ENCODE data around the gene LRMDA.
"Not testable (repeated sequence)": the region's sequence is repeated elsewhere in the genome, so short reads cannot be mapped to it uniquely, and the experiment has no call there.

The LRMDA gene

DNA sequence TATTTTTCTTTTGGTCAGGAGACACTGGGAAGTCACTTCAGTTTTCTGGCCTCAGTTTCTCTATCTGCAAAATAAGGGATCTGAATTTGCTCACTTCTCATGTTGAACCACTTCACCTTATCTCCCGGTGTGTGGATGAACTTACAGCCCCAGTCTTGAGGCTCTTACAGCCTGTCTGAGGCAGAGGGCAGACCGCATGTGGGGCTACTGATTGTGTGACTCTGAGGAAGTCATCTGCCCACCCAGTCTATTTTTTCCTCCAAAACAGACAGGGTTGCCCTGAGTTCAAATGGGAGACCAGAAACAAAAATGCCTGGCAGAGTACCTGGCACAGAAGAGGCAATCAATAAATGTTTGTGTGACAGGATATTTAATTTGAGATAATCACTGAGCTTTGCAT, 78.3 kb downstream of the LRMDA start:
- no peak for DNase-seq (ENCODE audit: low read depth)
- no peak overlapping the region for H3K4me3 ChIP-seq (ENCODE audit: low read depth, low read length)
- TF ChIP-seq, protein P1, sequence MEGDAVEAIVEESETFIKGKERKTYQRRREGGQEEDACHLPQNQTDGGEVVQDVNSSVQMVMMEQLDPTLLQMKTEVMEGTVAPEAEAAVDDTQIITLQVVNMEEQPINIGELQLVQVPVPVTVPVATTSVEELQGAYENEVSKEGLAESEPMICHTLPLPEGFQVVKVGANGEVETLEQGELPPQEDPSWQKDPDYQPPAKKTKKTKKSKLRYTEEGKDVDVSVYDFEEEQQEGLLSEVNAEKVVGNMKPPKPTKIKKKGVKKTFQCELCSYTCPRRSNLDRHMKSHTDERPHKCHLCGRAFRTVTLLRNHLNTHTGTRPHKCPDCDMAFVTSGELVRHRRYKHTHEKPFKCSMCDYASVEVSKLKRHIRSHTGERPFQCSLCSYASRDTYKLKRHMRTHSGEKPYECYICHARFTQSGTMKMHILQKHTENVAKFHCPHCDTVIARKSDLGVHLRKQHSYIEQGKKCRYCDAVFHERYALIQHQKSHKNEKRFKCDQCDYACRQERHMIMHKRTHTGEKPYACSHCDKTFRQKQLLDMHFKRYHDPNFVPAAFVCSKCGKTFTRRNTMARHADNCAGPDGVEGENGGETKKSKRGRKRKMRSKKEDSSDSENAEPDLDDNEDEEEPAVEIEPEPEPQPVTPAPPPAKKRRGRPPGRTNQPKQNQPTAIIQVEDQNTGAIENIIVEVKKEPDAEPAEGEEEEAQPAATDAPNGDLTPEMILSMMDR (conservative IDR thresholded peaks at IDR 0.05; ENCODE audit: low read depth, low read length) = no peak

DNA sequence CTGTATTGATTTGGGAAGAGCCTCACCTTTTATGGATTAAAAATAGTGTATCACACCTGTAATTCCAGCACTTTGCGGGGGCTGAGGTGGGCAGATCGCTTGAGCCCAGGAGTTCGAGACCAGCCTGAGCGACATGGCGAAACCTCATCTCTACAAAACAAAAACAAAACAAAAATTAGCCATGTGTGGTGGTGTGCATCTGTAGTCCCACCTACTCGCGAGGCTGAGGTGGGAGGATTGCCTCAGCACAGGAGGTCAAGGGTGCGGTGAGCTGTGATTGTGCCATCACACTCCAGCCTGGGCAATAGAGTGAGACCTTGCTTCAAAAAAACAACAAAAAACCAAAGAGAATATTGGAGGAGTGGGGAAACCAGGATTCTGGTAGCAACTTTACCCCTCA, 79.6 kb downstream of the LRMDA start:
- H3K4me3 ChIP-seq (ENCODE audit: low read depth, low read length) = no peak overlapping the region
- DNase-seq (ENCODE audit: low read depth) = no peak
- TF ChIP-seq, protein P1 (conservative IDR thresholded peaks at IDR 0.05; ENCODE audit: low read depth, low read length) = no peak

DNA sequence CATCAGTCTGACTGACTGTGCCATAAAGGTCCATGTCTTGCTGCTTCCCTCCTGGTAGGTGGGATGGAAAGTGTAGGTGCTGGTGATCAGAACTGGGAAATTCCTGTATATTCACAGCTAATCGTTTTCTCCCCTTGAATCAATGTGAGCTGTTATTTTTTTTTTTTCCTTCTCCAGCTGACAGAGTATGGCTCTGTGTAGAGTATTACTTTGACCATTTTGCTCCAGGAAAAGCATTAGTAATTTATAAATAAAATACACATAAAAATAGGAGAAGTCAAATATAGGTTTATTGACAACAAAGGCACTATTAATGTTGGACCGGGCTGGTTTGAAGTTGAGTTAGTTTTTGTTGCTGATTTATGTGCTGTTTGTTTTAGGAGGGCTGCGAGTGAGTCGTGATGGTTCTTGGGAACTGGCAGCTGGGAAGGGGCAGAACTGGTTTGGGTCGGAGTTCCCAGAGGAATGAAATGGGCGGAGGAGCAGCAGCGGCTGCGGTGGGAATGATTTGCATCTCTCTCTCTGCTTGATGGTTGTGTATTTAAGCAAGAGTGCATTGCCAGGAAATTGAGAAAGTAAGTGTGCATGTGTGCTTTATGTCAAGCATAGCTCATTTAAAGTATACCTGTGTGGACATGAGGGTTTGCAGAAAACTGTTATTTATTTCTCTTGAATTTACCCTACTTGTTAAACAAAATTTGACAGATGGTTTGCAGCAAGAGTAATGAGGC, 80.9 kb downstream of the LRMDA start:
- no peak overlapping the region for H3K4me3 ChIP-seq (ENCODE audit: low read depth, low read length)
- no peak for DNase-seq (ENCODE audit: low read depth)
- TF ChIP-seq, protein P1 (conservative IDR thresholded peaks at IDR 0.05; ENCODE audit: low read depth, low read length) = no peak

DNA sequence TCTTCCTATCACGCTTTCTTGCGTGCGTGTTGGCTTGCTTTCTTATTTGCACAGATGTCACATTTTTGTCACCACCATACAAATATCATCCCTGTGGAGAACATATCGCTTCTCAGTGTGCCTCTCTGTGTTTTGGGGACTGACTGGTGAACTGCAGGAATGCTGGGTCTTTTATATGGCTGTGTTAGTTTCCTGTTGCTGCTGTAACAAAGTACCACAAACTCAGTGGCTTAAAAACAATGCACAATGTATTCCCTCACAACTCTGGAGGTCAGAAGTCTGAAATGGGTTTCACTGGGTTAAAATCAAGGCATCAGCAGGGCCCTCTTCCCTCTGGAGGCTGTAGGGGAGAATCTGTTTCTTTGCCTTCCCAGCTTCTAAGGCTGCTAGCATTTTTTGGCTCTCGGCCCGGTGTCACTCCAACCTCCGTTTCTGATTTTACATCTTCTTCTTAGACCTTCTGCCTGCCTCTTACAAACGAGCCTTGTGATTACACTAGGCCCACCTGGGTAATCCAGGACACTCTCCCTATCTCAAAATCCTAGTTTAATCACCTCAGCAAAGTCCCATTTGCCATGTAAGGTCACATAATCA, 82.0 kb downstream of the LRMDA start:
- no peak for DNase-seq (ENCODE audit: low read depth)
- TF ChIP-seq, protein P1 (conservative IDR thresholded peaks at IDR 0.05; ENCODE audit: low read depth, low read length) = no peak
- H3K4me3 ChIP-seq (ENCODE audit: low read depth, low read length) = no peak overlapping the region

DNA sequence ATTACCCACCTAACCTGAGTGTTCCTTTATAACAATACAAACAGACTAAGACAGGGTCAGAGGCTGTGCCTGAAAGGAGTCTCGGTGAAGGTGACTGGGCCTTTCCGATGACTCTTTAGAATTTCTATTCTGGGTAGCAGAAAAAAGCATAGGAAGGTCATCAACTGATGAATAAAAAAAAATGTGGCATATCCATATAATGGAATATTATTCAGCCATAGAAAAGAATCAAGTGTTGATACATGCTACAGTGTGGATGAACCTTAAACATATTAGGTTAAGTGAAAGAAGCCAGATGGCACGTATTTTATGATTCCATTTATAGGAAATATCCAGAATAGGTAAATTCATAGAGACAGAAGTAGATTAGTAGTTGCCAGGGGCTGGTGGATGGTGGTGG, 83.4 kb downstream of the LRMDA start:
- no peak overlapping the region for H3K4me3 ChIP-seq (ENCODE audit: low read depth, low read length)
- no peak for DNase-seq (ENCODE audit: low read depth)
- TF ChIP-seq, protein P1 (conservative IDR thresholded peaks at IDR 0.05; ENCODE audit: low read depth, low read length) = no peak

DNA sequence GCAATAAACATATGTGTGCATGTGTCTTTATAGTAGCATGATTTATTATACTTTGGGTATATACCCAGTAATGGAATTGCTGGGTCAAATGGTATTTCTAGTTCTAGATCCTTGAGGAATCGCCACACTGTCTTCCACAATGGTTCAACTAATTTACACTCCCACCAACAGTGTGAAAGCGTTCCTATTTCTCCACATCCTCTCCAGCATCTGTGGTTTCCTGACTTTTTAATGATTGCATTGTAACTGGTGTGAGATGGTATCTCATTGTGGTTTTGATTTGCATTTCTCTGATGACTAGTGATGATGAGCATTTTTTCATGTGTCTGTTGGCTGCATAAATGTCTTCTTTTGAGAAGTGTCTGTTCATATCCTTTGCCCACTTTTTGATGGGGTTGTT, 84.7 kb downstream of the LRMDA start:
- not testable (repeated sequence) for DNase-seq (ENCODE audit: low read depth)

DNA sequence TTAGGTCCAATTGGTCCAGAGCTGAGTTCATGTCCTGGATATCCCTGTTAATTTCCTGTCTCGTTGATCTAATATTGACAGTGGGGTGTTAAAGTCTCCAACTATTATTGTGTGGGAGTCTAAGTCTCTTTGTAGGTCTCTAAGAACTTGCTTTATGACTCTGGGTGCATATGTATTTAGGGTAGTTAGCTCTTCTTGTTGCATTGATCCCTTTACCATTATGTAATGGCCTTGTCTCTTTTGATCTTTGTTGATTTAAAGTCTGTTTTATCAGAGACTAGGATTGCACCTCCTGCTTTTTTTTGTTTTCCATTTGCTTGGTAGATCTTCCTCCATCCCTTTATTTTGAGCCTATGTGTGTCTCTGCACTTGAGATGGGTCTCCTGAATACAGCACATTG, 87.8 kb downstream of the LRMDA start:
- not testable (repeated sequence) for H3K4me3 ChIP-seq (ENCODE audit: low read depth, low read length); DNase-seq (ENCODE audit: low read depth)

More for the DNA sequence above, 84.7 kb downstream of the LRMDA start:
- not testable (repeated sequence) for H3K4me3 ChIP-seq (ENCODE audit: low read depth, low read length)

DNA sequence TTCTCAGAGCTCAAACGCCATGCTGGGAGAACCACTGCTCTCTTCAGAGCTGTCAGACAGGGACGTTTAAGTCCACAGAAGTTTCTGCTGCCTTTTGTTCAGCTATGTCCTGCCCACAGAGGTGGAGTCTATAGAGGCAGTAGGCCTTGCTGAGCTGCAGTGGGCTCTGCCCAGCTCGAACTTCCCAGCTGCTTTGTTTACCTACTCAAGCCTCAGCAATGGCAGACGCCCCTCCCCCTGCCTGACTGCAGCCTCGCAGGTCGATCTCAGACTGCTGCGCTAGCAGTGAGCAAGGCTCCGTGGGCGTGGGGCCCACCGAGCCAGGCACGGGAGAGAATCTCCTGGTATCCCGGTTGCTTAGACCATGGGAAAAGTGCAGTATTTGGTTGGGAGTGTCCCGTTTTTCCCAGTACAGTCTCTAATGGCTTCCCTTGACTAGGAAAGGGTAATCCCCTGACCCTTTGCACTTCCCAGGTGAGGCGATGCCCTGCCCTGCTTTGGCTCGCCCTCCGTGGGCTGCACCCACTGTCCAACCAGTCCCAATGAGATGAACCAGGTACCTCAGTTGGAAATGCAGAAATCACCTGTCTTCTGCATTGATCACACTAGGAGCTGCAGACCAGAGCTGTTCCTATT, 89.9 kb downstream of the LRMDA start:
- DNase-seq (ENCODE audit: low read depth); H3K4me3 ChIP-seq (ENCODE audit: low read depth, low read length): not testable (repeated sequence)
